Right atrium auricular region (tissue), 2 donors: Measurements from ENCODE around the gene BIRC6. TPM values are rescaled to one million over a fixed set of nuclear protein-coding genes. Genes with fewer than 3 reads are reported as not detected.

ENCODE experiments used
- DNase-seq: peaks from one replicate; pipeline ENCODE4 v3.0.0-alpha.2; 2019; ENCODE audit warnings: low spot score
- H3K27ac ChIP-seq, 2 donors: fragments of 200-600 bp; sonication (generic); 1 replicate in 1 of 2; 2 replicates in 1 of 2; pipeline ENCODE4 v1.5.1; 2016 to 2019
- H3K27me3 ChIP-seq, 2 donors: fragments of 200-600 bp; sonication (generic); one replicate each; pipeline versions ENCODE4 v1.5.1 to v1.6.0; 2017 to 2019
- H3K36me3 ChIP-seq: fragments of 200-600 bp; sonication (generic); one replicate; pipeline ENCODE4 v1.5.1; 2016
- H3K4me1 ChIP-seq, 2 donors: fragments of 200-600 bp; sonication (generic); one replicate each; pipeline versions ENCODE4 v1.5.1 to v1.6.0; 2017 to 2019
- H3K4me3 ChIP-seq, 2 donors: fragments of 200-600 bp; sonication (generic); 1 replicate in 1 of 2; 2 replicates in 1 of 2; pipeline ENCODE4 v1.5.1; 2017 to 2019; ENCODE audit warnings: mild to moderate bottlenecking in 1 of 2, moderate library complexity in 1 of 2
- H3K9me3 ChIP-seq, 2 donors: fragments of 200-600 bp; sonication (generic); one replicate each; pipeline ENCODE4 v1.5.1; 2019
- total RNA-seq, 2 donors: library from RNA; depleted of rRNA; stranded (reverse); fragments of >200 nt; gene quantifications; one replicate each; pipeline ENCODE4 v1.1.0, GENCODE V29; 2016
- TF ChIP-seq, protein P1 (sequence below), 2 donors: fragments of 200-600 bp; sonication (generic); IDR thresholded peaks; one replicate each; pipeline ENCODE4 v1.5.1; 2019; ENCODE audit warnings: antibody characterized with exemption in 2 of 2

The BIRC6 gene
- total RNA-seq, 2 donors from 2014 or later = 50.4 to 50.6 TPM

DNA sequence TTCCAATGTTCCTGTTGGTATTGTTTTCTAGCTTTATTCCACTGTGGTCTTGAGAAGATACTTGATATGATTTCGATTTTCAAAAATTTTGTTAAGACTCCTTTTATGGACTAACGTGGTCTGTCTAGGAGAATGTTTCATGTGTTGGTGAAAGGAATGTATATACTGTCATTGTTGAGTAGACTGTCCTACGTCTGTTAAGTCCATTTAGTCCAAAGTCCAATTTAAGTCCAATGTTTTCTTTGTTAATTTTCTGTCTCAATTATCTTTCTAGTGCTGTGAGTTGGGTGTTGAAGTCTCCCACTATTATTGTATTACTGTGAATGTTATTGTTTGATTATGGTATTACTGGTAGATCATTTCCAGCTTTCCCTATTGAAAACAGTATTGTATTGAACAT, 215.2 kb downstream of the BIRC6 start:
- TF ChIP-seq, protein P1, sequence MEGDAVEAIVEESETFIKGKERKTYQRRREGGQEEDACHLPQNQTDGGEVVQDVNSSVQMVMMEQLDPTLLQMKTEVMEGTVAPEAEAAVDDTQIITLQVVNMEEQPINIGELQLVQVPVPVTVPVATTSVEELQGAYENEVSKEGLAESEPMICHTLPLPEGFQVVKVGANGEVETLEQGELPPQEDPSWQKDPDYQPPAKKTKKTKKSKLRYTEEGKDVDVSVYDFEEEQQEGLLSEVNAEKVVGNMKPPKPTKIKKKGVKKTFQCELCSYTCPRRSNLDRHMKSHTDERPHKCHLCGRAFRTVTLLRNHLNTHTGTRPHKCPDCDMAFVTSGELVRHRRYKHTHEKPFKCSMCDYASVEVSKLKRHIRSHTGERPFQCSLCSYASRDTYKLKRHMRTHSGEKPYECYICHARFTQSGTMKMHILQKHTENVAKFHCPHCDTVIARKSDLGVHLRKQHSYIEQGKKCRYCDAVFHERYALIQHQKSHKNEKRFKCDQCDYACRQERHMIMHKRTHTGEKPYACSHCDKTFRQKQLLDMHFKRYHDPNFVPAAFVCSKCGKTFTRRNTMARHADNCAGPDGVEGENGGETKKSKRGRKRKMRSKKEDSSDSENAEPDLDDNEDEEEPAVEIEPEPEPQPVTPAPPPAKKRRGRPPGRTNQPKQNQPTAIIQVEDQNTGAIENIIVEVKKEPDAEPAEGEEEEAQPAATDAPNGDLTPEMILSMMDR (IDR thresholded peaks at IDR 0.05) = no peak
- no peak for DNase-seq
- H3K4me1 ChIP-seq = no peaks in the 10 kb centered on the region
- no peaks in the 10 kb centered on the region for H3K9me3 ChIP-seq
- no peak overlapping the region for H3K27ac ChIP-seq
- no peak overlapping the region for H3K4me3 ChIP-seq
- H3K36me3 ChIP-seq = peaks cover 14% of the 10 kb centered on the region
- no peaks in the 10 kb centered on the region for H3K27me3 ChIP-seq

DNA sequence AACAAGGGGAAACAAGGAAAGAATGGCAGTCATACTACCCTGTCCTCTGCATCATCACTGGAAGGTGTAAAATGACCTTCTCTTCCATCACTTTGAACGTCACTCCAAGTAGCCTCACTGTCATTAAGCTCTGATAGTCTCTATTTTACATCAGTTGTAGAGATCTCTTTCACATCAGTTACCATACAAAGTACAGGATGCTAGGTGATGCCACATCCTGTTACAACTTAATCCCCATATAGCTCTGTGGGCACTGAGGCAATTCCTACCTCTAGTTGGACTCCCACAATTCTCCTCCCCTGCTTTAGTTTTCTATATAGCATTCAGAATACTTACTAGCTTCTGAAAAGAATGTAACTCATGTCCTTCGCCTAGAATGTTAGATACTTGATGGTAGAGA, 215.9 kb downstream of the BIRC6 start:
- Histone ChIP-seq H3K27me3 (no peaks in the 10 kb centered on the region), H3K4me3 (no peak overlapping the region), H3K27ac (no peak overlapping the region), H3K9me3 (no peaks in the 10 kb centered on the region), H3K36me3 (peaks cover 14% of the 10 kb centered on the region), H3K4me1 (no peaks in the 10 kb centered on the region)
- TF ChIP-seq, protein P1 (IDR thresholded peaks at IDR 0.05) = no peak
- no peak for DNase-seq

DNA sequence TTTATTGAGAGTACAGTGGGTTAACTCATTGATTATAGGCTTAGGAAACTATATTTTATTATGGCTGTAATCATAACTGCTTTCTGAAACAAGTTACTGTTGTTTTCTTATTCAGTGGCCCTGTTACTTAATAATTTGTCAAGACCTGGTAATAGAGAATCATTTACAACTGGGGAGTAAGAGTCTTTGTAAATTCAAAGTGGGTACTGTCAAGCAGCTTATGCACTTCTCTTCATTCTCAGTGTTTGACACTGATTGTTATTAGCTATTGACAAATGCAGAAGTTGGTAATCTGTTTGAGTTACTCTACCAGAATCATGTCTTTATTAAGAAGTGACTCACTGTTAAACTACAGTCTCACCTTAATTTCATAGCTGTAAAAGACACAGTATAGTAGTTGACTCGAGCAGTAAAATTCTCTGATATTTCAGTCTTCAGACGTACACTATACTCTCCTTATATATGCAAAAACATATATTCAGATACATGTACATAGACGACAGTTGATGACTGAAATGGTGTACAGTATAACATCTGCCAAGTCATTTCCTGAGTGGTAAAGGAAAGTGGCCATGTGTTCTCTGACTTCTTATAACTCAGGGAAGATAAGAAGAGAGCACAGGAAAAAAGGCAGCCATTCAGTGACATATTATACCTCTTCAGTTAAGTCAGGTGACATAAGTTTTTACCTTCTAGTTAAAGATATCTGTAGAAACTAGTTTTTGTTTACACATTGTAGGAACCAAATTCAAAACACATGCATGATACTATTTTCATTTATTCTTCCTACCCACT, 235.0 kb downstream of the BIRC6 start:
- no peak for DNase-seq
- Histone ChIP-seq H3K36me3 (no peaks in the 10 kb centered on the region), H3K4me3 (no peak overlapping the region), H3K4me1 (no peaks in the 10 kb centered on the region), H3K27ac (no peak overlapping the region), H3K27me3 (no peaks in the 10 kb centered on the region), H3K9me3 (no peaks in the 10 kb centered on the region)
- TF ChIP-seq, protein P1 (IDR thresholded peaks at IDR 0.05) = no peak

DNA sequence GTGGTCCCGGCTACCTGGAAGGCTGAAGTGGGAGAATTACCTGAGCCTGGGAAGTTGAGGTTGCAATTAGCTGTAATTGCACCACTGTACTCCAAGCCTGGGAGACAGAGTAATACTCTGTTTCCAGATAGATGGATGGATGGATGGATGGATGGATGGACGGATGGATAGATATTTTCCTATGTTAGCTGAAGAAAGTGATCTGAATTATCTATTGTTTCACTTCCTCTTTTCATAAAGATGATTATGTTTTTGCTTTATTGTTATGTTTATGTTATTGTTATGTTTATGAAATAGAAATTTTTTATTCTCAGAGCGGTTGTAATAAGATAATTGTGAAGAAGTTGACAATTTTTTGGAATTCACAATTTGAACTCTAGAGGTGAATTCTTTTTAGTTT, 237.8 kb downstream of the BIRC6 start:
- Histone ChIP-seq H3K9me3 (no peaks in the 10 kb centered on the region), H3K27me3 (no peaks in the 10 kb centered on the region), H3K36me3 (peaks cover 16% of the 10 kb centered on the region), H3K4me1 (no peaks in the 10 kb centered on the region), H3K4me3 (no peak overlapping the region), H3K27ac (no peak overlapping the region)
- TF ChIP-seq, protein P1 (IDR thresholded peaks at IDR 0.05) = no peak
- DNase-seq = no peak

DNA sequence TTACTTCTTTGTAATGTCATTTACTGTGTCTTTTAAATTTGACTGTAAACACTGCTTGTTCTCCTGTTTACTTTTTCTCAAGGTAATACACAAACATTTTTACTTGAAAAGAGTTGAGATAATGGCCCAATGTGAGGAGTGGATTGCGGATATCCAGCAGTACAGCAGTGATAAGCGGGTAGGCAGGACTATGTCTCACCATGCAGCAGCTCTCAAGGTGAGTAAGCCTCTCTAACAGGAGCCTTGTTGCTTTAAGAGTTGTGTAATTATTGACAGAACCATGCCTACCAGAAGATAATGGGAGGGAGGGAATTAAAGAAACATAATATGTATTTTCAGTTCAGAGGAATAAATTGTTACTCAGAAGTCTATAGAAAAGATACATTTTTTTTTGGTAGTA, 254.5 kb downstream of the BIRC6 start:
- no peaks in the 10 kb centered on the region for H3K27me3 ChIP-seq
- no peak for DNase-seq
- no peak overlapping the region for H3K27ac ChIP-seq
- no peak overlapping the region for H3K4me3 ChIP-seq
- peaks cover 60% of the 10 kb centered on the region for H3K36me3 ChIP-seq
- H3K4me1 ChIP-seq = no peaks in the 10 kb centered on the region
- no peaks in the 10 kb centered on the region for H3K9me3 ChIP-seq
- TF ChIP-seq, protein P1 (IDR thresholded peaks at IDR 0.05) = no peak

DNA sequence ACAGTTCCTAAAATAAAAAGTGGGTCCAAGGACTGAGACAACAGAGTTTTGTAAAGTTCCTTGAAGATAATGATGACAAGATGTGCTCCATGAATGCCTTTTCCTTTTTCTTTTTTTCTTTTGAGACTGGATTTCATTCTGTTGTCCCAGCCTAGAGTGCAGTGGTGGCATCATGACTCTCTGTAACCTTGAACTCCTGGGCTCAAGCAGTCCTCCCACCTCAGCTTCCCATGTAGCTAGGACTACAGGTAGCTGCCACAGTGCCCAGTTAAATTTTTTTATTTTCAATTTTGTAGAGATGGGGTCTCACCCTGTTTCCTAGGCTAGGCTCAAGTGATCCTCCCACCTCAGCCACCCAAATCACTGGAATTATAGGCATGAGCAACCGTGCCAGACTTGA, 254.9 kb downstream of the BIRC6 start:
- H3K27me3 ChIP-seq = no peaks in the 10 kb centered on the region
- H3K9me3 ChIP-seq = no peaks in the 10 kb centered on the region
- no peak overlapping the region for H3K4me3 ChIP-seq
- no peak for DNase-seq
- no peak overlapping the region for H3K27ac ChIP-seq
- TF ChIP-seq, protein P1 (IDR thresholded peaks at IDR 0.05) = no peak
- no peaks in the 10 kb centered on the region for H3K4me1 ChIP-seq
- H3K36me3 ChIP-seq = peaks cover 62% of the 10 kb centered on the region
